ENCODE data around the gene TRIP4.
"Not testable (repeated sequence)": the region's sequence is repeated elsewhere in the genome, so short reads cannot be mapped to it uniquely, and the experiment has no call there.

The TRIP4 gene

DNA sequence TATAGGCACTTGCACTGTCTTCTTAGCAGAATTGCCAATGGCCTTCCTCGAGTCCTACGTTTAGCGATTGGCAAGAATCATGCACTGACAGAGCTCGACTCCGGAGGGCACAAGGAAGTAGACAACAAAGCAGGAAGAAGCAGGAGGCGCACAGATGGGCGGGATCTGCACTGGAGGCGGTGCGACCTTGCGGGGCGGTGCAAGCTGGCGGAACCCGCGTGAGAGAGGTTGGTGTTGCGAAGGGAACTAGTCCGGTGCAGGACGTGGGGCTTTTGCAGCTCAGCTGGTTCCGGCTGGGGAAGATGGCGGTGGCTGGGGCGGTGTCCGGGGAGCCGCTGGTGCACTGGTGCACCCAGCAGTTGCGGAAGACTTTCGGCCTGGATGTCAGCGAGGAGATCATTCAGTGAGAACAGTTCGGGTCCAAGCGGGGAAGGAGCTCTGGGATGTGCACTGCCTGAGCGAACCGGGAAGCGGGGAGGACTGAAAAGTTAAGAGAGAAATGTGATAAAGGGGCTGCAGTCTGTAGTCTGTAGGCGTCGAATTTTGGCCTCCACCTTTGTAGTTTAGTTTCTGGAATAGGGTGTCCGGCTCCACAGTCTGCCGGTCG, at the start of gene TRIP4:
Gene TRIP4 (plus strand): TSS at position 275 of the 607 bp plus-strand sequence. CDS start 28 bp downstream, at position 303.
- DNase-seq = peak; percentile 96

GRCh38 chr15:64340355-64340754, 47.3 kb upstream of the TRIP4 start:
- no peak for DNase-seq

- DNase-seq = no peak
These were observed 45.7 kb upstream of the TRIP4 start for GRCh38 chr15:64341961-64342360.

GRCh38 chr15:64343222-64343621, 44.4 kb upstream of the TRIP4 start:
- no peak for DNase-seq

- no peak for DNase-seq
These were observed 43.8 kb upstream of the TRIP4 start for GRCh38 chr15:64343841-64344240.

- no peak for DNase-seq
These were observed 42.9 kb upstream of the TRIP4 start for GRCh38 chr15:64344651-64345294.

GRCh38 chr15:64346242-64346641, 41.4 kb upstream of the TRIP4 start:
- DNase-seq = not testable (repeated sequence)

- no peak for DNase-seq
These were observed 39.2 kb upstream of the TRIP4 start for GRCh38 chr15:64348455-64348854.

DNA sequence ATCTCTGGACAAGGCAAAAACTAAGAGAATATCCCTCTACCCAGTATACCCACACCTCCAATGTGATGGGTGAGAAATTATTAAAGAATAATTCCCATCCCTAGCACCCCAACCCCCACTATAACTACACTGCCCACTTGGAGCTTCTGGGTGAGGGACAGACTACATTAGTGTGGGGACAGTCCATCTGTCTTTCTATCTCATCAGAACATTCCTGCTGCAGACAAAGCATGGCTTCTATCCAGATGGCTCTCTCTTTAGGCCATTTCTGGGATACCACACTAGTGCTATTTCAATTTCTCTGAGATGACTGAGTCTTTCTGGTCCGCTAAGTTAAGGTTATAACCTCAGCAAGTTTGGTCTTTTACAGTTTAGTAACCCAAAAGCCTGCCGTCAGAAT, 38.3 kb upstream of the TRIP4 start:
- no peak for DNase-seq

DNA sequence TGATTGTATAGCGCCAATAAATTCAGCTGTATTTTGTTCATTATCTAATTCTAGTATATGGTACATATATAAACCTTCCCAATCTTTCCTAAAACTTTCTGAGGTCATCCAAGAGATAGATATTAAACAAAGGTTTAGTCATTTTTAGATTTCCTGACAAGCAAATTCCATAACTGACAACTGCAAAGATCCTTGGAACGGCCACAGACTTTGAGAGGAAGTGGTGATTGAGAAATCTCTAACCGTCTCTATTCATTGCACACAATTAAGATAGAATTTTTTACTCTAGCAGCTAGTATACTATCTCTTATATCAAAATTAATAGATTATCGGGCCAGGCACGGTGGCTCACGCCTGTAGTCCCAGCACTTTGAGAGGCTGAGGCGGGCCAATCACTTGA, 36.4 kb upstream of the TRIP4 start:
- no peak for DNase-seq

DNA sequence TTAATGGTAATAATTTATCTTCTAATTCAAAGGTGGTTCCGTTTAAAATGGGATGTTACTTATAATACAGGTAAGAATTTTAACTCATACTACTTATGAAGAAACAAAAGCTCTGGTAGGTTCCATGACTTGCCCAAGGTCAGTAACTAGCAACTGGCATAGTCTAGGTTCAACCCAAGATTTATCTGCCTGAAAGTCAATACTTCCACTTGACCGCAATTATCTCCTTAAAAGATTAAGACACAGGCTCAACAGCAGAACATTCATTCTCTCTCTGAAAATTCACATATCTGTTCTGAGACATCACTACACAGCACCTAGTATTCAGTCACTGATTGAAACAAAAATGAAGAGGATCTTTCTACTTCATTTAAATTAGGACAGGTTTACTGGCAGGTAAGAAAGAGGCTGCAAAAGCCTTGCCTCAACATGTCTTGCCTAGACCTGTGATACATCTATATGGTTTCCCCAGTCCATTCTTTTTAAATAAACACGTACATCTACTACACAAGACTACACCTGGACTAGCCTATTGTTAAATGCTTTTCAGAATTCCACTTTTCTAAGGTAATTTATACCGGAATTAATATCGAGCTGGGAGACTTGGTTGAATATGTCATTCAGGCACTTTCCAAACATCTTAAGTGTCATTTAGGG, 32.8 kb upstream of the TRIP4 start:
- no peak for DNase-seq

- no peak for DNase-seq
These were observed 32.2 kb upstream of the TRIP4 start for GRCh38 chr15:64355348-64355943.

GRCh38 chr15:64355944-64356709, 31.5 kb upstream of the TRIP4 start, which contains the start of gene CSNK1G1:
CSNK1G1 (minus strand) TSS chr15:64356173; CDS start chr15:64300499, 55,674 bp downstream.
- peak; percentile 86 for DNase-seq

- no peak for DNase-seq
These were observed 31.0 kb upstream of the TRIP4 start for GRCh38 chr15:64356710-64357040.

- no peak for DNase-seq
These were observed 26.4 kb upstream of the TRIP4 start for GRCh38 chr15:64361259-64361658.

- DNase-seq = no peak
These were observed 18.5 kb upstream of the TRIP4 start for GRCh38 chr15:64369078-64369607.

DNA sequence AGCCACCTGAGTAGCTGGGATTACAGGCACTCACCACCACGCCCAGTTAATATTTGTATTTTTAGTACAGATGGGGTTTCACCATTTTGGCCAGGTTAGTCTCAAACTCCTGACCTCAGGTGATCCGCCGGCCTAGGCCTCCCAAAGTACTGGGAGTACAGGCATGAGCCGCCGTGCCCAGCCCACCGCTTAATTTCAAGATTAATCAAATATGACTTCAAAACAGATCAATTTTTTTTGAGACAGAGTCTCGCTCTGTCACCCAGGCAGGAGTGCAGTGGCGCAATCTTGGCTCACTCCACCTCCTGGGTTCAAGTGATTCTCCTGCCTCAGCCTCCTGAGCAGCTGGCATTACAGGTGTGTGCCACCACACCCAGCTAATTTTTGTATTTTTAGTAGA, 16.3 kb upstream of the TRIP4 start:
- not testable (repeated sequence) for DNase-seq

DNA sequence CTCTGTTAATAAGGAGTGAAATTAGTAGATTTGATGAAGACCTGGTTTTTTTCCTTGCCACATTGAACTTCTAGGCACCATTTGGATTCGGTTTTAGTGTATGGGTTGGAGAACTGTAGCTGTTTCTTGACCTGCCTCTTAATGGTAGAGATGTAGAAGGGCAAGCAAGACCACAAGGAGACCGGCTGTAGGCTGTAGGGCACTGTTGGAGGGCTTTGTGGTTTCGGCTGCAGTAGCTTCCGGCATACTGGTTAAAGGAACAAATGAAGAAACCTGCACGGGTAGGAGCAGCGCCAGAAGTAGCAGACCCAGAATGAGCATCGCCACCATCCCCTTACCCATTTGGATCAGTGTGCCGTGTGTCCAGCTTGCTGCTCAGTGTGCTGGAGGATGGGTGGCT, 14.3 kb upstream of the TRIP4 start:
- DNase-seq = no peak

DNA sequence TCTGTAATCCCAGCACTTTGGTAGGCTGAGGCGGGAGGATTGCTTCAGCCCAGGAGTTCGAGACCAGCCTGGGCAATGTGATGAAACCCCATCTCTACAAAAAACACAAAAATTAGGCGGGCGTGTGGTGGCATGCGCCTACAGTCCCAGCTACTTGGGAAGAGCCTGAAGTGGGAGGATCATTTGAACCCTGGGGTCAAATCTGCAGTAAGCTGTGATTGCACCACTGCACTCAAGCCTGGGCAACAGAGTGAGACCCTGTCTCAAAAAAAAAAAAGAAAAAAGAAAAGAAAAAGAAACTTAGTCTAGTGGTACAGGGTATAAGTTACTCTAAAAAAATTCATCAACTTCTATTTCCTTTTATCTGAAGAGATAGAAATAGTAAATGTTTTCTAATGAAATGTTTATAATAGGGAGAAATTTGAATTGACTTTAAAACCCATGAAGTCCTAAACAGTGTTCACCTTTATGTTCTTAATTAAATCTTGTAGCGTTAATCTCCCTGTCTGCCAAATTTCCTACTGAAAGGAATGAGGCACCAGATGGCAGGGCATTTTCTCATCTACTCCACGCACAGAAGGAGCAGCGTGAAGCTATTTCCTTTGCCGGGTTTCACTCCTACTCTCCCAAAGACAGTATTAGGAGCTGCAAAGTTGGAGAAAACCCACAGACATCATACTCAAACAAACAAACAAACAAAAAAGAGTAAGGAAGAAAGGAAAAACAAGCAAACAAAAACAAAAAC, 8.2 kb upstream of the TRIP4 start:
- DNase-seq = no peak

DNA sequence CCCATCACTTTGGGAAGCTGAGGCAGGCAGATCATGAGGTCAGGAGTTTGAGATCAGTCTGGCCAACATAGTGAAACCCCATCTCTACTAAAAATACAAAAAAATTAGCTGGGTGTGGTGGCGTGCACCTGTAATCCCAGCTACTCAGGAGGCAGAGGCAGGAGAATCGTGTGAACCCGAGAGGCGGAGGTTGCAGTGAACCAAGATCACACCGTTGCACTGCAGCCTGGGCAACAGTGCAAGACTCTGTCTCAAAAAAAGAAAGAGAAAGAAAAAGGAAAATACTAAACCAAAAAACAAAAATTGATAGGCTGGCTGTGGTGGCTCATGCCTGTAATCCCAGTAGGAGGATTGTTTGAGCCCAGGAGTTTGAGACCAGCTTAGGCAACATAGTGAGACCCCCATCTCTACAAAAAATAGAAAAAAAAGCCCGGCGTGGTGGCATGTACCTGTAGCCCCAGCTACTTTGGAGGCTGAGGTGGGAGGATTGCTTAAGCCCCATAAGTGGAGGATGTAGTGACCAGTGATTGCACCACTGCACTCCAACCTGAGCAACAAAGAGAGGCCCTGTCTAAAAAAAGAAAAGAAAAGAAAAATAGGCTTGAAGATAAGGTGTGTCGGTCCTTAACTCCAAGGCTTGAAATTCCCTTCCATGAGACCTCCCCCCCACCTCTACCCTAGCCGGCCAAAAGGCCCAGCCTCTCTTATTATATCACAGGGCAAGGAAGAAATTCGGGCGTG, 7.3 kb upstream of the TRIP4 start:
- not testable (repeated sequence) for DNase-seq

DNA sequence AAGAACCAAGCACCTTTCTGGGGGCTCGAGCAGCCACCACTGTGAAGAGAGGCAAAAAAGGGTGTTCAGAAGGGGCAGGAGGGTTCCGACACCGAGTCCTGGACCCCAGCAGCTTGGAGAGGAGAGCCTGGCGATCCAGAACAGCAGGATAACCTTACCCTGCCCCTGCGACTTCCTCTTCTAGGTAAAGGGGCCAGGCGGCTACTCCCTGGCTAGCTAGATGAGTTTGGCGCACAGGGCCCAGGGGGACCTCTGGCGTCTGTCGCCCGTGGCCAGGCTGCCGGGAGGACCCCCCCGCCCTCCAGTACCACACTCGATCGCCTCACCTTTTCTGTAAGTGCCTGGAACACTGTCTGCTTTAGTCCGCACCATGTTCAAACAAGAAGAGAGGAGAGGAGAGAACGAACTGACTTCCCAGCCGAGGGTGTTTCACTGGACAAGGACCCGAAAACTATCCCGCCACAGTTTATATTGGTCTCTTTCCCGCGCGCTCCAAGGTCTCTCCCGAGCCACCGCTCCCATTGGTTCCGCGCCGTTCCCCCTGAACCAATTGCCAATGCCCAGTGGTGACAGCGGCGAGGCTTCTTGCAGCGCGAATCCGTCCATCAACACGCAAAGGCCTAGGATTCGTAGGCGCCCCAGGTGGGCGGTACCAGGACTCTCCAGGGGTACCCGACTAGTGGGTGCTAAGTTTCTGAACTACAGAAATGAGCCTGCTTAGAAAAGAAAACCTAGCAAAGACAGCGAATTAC, 6.5 kb upstream of the TRIP4 start, which contains the start of gene PCLAF:
Gene PCLAF (minus strand): TSS at position 442 of the 752 bp plus-strand sequence. CDS start 70 bp downstream, at position 372.
- DNase-seq = peak; percentile 85

Measured in activated effector memory CD4-positive, alpha-beta T cell treated with Interleukin-2 at 50 U/mL for 16 hours (primary cell).